ENCODE measurements around the gene TP53RK.

The TP53RK gene

GRCh38 chr20:46640536-46641311 is 48.5 kb downstream of the TP53RK start:
- no peak for FAIRE-seq
- DNase-seq (ENCODE audit: low spot score) = no peak

DNA sequence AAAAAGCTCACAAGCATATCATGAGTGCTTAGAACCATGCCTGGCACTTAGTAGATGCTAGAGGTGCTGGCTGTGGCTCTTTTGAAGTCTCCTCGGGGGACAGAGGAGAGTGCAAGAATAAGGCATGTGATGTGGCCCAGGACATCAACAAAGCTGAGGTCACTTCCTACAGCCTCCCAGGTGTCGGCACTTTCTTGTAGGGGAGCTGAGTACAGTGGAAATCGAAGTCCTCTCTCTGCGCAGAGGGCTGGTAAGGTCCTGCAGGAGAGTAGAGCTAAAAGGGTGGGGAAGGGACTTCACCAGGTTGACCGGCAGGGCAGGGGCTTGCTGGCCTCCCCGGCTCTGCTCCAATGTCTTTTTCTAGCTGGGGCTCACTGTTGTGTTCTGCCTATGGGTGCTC is 49.2 kb downstream of the TP53RK start:
- FAIRE-seq = no peak

DNA sequence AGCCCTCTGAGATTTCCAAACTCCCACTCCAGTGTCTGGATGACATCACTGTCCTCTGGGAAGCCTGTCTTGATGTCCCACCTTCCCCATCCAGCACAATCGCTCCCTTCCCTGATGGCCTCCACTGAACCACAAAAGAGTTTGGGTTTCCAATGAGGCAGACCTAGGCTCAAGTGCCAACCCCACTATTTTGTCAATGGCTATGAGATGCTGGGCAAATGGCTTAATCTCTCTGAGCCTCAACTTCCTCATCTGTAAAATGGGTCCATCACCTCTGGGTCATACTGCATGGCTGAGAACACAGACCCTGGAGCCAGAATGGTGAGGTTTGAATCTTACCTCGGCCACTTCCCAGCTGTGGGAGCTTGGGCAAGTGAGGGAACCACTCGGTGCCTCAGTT is 49.7 kb downstream of the TP53RK start:
- FAIRE-seq = no peak
- no peak for DNase-seq (ENCODE audit: low spot score)

More for the DNA sequence above, 49.2 kb downstream of the TP53RK start:
- DNase-seq (ENCODE audit: low spot score) = no peak

DNA sequence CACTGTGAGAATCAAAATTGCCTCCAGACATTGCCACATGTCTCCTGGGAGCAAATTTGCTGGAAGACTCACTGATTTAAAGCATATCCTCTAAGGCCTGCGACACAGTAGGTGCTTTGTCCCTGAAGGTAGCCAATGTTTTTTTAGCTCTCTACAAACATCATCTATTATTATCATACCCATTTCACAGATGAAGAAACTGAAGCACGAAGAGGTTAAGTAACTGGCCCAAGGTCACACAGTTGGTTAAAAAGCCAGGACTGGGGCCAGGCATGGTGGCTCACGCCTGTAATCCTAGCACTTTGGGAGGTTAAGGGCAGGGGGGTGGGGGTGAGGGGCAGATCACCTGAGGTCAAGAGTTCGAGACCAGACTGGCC is 50.4 kb downstream of the TP53RK start:
- no peak for FAIRE-seq
- DNase-seq (ENCODE audit: low spot score) = no peak

- DNase-seq (ENCODE audit: low spot score) (no peak), FAIRE-seq (peak; percentile 17)
Observed at GRCh38 chr20:46638134-46638897, 50.9 kb downstream of the TP53RK start.

- FAIRE-seq = no peak
Observed at GRCh38 chr20:46637427-46638133, 51.7 kb downstream of the TP53RK start.

GRCh38 chr20:46637020-46637419 is 52.2 kb downstream of the TP53RK start:
- no peak for FAIRE-seq
- no peak for DNase-seq (ENCODE audit: low spot score)

More at GRCh38 chr20:46637427-46638133, 51.7 kb downstream of the TP53RK start:
- no peak for DNase-seq (ENCODE audit: low spot score)

DNA sequence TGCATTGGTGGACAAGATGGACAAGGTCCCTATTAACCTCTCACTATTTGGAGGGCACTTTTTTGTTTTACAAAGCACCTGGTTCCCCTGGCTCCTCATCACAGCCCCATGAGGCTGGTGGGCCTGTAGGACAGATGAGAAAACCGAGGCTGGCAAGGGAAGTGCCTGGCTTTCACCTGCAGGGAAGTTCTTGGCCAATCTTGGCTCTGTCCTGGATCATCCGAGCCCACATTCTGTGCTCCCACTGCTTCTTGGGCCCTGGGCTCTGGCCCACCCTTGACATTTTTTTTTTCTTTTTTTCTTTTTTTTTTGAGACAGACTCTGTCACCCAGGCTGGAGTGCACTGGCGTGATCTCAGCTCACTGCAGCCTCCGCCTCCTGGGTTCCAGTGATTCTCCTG is 52.7 kb downstream of the TP53RK start:
- DNase-seq (ENCODE audit: low spot score) (no peak), FAIRE-seq (no peak)

- FAIRE-seq (no peak), DNase-seq (ENCODE audit: low spot score) (no peak)
Observed at GRCh38 chr20:46635514-46636136, 53.6 kb downstream of the TP53RK start.

GRCh38 chr20:46634528-46634927 is 54.7 kb downstream of the TP53RK start:
- no peak for FAIRE-seq
- DNase-seq (ENCODE audit: low spot score) = no peak

All from urothelium cell line (cell line).